ENCODE data around the gene MED15. TPM values are rescaled to one million over a fixed set of nuclear protein-coding genes. Genes with fewer than 3 reads are reported as not detected.

Gene MED15
- total RNA-seq, 1 donor from 2014 or later: 104 TPM

- no peak for TF ChIP-seq CTCF (IDR thresholded peaks at IDR 0.05)
- no peak for DNase-seq (ENCODE audit: extremely low spot score, unreplicated experiment)
- peaks cover 34% of the 10 kb centered on the region for H3K27me3 Mint-ChIP-seq (ENCODE audit: unreplicated experiment)
- H3K27ac Mint-ChIP-seq (ENCODE audit: unreplicated experiment): no peak overlapping the region
- H3K36me3 Mint-ChIP-seq (ENCODE audit: unreplicated experiment): no peaks in the 10 kb centered on the region
- H3K9me3 Mint-ChIP-seq (ENCODE audit: unreplicated experiment): no peaks in the 10 kb centered on the region
- H3K4me1 Mint-ChIP-seq (ENCODE audit: unreplicated experiment): peaks cover 5% of the 10 kb centered on the region
- no peak overlapping the region for H3K4me3 Mint-ChIP-seq (ENCODE audit: unreplicated experiment)
Observed at GRCh38 chr22:20634560-20635226, 127.3 kb downstream of the MED15 start.

DNA sequence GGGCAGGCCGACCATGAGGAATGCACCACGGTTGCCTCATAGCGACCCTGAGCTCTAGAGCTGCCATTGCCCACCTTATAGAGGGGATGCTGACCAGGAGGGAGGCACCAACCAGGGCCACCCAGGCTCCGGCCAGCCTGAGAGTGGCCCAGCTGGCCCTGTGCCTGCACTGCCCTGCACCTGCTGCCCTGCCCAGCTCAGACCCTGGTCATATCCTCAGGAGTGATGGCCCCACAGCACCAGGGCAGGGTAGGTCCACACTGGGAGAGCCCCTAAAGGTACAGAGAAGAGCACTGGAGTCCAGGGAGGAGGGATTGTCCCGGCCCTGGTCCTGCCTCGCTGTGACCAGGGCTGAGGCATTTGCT, 127.8 kb downstream of the MED15 start:
- Mint-ChIP-seq H3K27me3 (ENCODE audit: unreplicated experiment) (peaks cover 34% of the 10 kb centered on the region), H3K4me3 (ENCODE audit: unreplicated experiment) (no peak overlapping the region), H3K36me3 (ENCODE audit: unreplicated experiment) (no peaks in the 10 kb centered on the region), H3K27ac (ENCODE audit: unreplicated experiment) (no peak overlapping the region), H3K4me1 (ENCODE audit: unreplicated experiment) (peaks cover 5% of the 10 kb centered on the region), H3K9me3 (ENCODE audit: unreplicated experiment) (no peaks in the 10 kb centered on the region)
- no peak for TF ChIP-seq CTCF (IDR thresholded peaks at IDR 0.05)
- DNase-seq (ENCODE audit: extremely low spot score, unreplicated experiment): no peak

DNA sequence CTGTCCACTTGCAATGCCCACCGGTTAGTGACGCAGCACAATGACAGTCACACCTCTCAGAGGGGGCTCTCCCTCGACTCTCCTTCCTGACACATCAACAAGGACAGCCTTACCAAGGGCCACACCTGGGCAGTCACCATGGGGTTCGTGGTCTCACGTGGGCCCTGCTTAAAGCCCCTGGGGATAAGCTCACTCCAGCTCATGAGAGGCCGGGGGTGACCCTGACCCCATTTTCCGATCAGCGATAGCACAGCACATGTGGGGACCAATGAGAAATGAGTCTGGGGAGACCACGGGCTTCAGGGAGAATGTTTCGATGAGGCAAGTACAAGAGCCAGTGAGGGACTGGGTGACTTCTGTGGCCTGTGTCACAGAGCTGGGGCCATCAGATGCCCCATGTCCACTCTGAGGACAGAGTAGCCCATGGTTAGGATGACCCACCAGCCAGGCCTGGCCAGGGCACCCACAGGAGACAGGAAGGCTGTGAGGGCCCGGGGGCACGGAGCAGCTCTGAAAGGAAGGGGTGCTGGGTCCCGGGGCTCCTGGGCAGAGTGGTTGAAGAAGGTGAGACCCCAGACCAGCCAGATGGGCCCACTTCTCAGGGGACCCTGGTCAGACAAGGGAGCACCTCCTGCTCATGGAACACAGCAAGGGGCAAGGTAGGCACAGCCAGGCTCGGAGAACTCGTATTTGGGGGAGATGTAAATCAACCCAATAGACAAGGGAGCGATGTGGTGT, 128.8 kb downstream of the MED15 start:
- Mint-ChIP-seq H3K27me3 (ENCODE audit: unreplicated experiment) (peaks cover 34% of the 10 kb centered on the region), H3K36me3 (ENCODE audit: unreplicated experiment) (no peaks in the 10 kb centered on the region), H3K4me1 (ENCODE audit: unreplicated experiment) (peaks cover 5% of the 10 kb centered on the region), H3K4me3 (ENCODE audit: unreplicated experiment) (no peak overlapping the region), H3K27ac (ENCODE audit: unreplicated experiment) (no peak overlapping the region), H3K9me3 (ENCODE audit: unreplicated experiment) (no peaks in the 10 kb centered on the region)
- no peak for TF ChIP-seq CTCF (IDR thresholded peaks at IDR 0.05)
- no peak for DNase-seq (ENCODE audit: extremely low spot score, unreplicated experiment)

DNA sequence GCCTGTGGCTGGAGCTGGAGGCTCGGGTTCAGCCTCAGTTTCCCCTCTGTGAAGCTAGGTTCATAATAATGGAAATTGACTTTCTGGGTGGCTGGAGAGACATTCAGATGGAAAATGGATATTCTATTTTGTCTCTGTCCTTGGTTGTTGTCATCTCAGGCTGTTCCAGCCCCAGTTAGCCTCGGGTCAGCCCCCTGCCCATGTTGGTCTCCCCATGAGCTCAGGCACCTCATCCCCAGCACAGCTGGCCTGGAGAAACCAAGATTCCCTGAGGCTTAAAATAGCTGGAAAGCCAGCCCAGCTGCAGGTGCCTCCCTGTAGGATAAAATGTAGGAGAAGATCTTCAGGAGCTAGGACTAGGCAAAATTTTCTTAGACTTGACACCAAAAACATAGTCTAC, 129.5 kb downstream of the MED15 start:
- H3K4me1 Mint-ChIP-seq (ENCODE audit: unreplicated experiment): peaks cover 5% of the 10 kb centered on the region
- no peak for DNase-seq (ENCODE audit: extremely low spot score, unreplicated experiment)
- no peak for TF ChIP-seq CTCF (IDR thresholded peaks at IDR 0.05)
- H3K4me3 Mint-ChIP-seq (ENCODE audit: unreplicated experiment): no peak overlapping the region
- peaks cover 38% of the 10 kb centered on the region for H3K27me3 Mint-ChIP-seq (ENCODE audit: unreplicated experiment)
- no peaks in the 10 kb centered on the region for H3K36me3 Mint-ChIP-seq (ENCODE audit: unreplicated experiment)
- no peaks in the 10 kb centered on the region for H3K9me3 Mint-ChIP-seq (ENCODE audit: unreplicated experiment)
- no peak overlapping the region for H3K27ac Mint-ChIP-seq (ENCODE audit: unreplicated experiment)

Other genes starting within 250 kb of the MED15 start
- 1.5 and 2.1 TPM in 2 replicates for gene RTN4R, start 239.3 kb upstream of the MED15 start, total RNA-seq
- 55.0 and 59.4 TPM in 2 replicates for gene DGCR6L, start 187.6 kb upstream of the MED15 start, total RNA-seq
- gene ZNF74, start 113.5 kb upstream of the MED15 start, total RNA-seq: 19.6 and 20.4 TPM in 2 replicates
- gene SCARF2, start 69.8 kb upstream of the MED15 start, total RNA-seq: 48.4 and 50.8 TPM in 2 replicates
- gene KLHL22, start 11.8 kb upstream of the MED15 start, total RNA-seq: 44.7 and 46.3 TPM in 2 replicates

All from osteocyte (in vitro differentiated cells).